GM21390 (cell line): ENCODE results near the gene SARDH.
"Not testable (repeated sequence)": the region's sequence is repeated elsewhere in the genome, so short reads cannot be mapped to it uniquely, and the experiment has no call there.

ENCODE experiments used
- ATAC-seq: cut with Tn5 transposase; IDR thresholded peaks from one replicate; pipeline ENCODE4 v1.9.1; 2021; ENCODE audit not compliant: unreplicated experiment

Gene SARDH

GRCh38 chr9:133687856-133688761 lies 50.0 kb downstream of the SARDH start:
- ATAC-seq = no peak

DNA sequence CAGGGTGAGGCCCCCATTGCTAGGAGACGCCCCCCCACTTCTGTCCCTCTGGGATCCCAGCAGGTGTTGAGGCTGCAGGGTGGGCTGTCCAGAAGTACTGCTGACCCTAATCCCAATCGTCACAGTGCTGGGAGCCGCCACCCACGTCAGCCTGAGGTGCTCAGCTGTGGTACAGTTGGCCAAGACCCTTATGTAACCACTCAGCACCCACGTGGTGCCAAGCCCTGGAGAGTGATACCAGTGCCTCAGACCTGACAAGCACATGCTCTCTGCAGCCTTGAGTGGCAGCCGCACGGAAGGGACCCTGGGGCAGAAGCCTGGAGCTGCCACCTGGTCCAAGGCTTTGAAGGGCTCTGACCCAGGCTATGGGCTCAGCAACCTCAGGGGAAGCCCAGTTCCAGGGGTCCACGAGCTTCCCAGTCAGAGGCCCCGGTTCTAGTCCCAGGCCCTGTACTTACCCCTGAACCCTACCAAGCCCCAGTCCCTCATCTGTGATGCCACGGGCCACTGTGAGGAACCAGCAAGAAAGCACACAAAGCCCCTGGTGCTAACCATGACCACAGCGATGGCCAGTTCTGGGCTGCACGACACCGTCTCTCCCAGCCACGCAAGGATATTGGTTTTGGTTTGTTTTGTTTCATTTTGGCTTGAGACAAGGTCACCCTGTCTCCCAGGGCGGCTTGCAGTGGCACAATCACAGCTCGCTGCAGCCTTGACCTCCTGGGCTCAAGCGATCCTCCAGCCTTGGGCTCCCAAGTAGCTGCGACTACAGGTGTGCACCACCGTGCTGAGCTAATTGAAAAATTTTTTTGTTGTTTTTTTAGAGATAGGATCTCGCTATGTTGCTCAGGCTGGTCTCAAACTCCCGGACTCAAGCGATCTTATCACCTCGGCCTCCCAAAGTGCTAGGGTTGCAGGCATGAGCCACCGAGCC lies 51.2 kb downstream of the SARDH start:
- ATAC-seq = no peak

- ATAC-seq = no peak
These were observed 52.2 kb downstream of the SARDH start for GRCh38 chr9:133685653-133686609.

- no peak for ATAC-seq
These were observed 53.2 kb downstream of the SARDH start for GRCh38 chr9:133684936-133685361.

DNA sequence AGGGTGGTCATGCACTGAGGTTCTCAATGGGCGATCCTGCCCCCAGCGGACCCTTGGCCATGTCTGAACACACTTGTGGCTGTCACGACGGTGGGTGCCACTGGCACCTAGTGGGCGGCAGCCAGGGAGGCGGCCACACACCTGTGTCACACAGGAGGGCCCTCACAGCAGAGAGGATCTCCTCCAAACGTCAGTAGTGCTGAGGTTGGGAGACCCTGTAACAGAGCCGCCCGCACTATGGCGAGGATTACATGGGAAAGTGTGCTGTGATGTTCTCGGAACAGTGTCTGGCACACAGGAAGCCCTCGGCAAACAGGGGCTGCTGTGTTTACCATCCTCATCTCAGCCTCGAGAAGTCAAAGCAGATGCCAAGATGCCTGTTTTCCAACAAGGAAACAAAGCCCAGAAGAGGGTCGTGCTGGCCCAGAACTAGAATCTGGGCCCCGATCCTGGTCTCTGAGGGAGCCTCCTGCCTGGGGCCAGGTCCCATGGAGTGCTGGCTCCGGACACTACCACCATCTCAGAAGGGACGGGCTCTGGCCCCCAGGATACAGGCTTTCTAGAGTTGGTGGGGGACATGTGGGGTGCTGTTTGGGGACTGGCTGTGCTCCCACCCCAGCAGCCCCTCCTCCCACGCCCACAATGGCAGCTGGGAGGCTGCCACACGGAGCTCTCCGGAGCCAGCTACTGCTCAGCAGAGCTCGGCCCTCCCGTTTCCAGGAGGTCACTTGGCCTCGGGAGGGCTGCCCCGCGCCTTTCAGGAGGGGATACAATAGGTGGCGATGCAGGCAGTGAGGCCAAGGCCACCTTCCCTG lies 53.8 kb downstream of the SARDH start:
- ATAC-seq = no peak

DNA sequence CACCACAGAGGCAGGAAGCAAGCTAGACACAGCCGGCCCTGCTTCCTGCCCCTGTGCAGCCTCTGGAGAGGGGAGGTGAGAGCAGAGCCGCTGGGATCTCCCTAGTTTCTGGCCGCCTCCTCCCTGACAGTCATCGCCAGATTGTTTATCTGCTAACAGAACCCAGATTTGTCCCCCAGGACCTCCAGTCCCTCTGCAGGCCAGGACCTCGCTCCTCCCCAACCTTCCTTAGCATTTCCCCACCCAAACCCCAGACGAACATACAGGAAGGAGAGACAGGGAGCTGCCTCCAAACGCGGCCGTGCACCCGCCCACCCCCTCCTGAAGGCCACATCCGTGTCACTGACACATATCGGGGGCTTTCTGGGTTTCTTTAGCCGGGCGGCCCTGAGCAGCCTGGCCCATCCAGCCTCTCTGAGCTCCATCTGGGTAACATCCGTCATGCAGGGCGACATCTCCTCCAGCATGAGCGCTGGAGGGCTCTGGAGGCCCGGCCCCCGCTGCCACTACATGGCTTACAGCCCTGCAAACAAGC lies 54.5 kb downstream of the SARDH start:
- ATAC-seq = no peak

DNA sequence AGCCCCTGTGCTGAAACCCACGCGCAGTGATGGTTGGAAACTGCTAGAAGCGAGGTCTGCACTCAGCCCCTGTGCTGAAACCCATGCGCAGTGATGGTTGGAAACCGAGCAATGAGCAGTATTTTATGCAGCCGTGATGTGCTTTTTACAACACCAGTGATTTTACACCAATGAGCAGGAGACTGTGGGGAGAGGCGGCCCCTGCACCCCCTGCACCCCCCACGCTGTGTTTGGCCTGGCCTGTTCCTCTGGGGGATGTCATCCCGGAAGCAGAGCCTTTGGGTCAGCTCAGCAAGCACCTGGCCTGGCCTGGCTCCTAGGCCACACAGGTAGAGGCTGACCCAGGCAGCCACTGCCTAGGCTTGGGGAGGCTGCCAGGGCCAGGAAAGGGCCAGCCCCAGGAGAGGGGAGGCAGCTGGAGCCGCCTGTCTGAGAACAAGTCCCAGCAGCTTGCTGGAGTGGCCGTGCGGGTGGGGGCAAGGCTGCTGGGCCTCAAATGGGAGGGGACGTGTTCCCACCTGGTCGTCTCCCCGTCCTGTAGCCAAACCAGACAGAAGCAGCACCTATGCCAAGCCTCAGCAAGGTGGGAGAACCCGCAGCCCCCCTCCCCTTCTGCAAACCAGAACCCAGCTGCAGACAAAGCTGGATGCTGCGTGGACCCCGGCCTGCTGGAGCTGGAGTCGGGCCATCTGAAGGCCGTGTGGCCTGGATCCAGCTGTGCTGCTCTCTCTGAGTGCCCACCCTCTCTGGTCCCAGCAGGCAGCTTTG lies 55.1 kb downstream of the SARDH start:
- ATAC-seq = no peak

GRCh38 chr9:133681658-133682306 lies 56.4 kb downstream of the SARDH start:
- no peak for ATAC-seq

DNA sequence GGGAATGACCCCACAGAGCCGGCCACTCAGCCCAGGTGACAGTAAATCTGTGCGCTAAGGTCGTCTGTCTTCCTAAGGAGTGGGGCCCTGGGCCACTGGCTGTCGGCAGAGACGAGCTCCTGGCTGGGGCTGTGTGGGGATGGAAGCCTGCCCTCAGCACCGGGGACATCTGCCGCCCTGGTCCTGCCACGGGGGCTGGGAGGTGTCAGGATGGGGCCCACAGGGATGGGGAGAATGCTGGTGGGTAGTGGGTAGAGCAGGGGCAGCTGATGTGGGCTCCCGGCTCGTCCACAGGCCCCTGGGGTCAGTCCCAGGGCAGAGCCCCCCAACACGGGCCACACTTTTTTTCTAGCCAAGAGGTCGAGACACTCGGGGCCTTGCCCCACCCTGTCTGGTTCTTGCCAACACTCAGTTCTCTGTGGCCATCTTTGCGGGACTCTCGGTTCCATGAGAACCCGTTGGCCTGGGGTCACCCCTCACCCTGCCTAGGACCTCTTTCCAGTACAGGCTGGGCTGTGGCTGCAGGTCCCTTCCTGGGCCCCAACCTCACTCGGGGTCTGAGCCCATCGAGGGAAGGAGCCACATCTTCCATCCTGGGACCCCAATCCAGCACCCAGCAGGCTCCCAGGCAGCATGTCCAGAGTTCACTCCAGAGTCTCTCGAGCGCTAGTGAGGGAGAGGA lies 57.0 kb downstream of the SARDH start:
- ATAC-seq = no peak

- no peak for ATAC-seq
These were observed 57.7 kb downstream of the SARDH start for GRCh38 chr9:133680250-133680975.

GRCh38 chr9:133679466-133680061 lies 58.6 kb downstream of the SARDH start:
- ATAC-seq = no peak

- ATAC-seq = no peak
These were observed 59.1 kb downstream of the SARDH start for GRCh38 chr9:133679056-133679455.

DNA sequence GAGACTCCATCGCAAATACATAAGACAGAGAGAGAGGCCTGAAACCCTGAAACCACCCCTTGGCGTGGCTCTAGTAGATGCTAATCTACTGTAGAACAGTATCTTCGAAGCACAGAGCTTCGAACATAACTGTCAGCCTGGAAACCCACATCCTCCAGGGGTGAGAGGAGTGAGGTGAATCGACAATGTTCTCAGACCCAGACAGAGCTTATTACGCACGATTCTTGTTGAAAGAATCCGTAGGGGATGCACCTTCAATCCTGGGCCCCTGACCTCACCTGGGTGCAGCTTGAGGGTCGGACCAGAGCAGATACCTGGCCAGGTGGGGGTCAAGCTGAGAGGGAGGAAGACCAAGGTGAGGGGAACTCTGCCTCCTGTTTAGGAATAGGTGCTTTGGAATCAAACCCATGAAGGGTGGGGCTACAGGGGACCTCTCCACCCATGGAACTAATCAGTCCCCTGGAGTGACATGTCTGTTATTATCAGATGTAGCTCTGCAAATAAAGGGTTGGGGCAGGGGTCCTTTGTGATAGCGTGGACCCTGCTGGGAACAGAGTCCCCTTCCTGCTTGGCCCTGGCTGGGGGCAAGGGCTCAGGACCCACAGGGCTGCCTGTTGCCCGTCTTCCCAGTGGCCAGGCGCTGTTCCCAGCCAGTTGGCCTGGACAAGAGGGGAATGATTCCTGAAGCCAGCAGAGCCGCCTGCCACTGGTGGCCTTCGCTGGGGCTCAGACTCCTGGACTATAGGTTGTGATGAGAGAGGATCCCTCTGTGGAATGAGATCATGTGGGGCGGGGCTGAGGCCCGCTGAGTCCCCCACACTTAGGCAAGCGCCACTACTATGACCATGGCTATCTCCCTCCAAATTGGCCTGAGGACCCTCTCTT lies 60.8 kb downstream of the SARDH start:
- no peak for ATAC-seq

DNA sequence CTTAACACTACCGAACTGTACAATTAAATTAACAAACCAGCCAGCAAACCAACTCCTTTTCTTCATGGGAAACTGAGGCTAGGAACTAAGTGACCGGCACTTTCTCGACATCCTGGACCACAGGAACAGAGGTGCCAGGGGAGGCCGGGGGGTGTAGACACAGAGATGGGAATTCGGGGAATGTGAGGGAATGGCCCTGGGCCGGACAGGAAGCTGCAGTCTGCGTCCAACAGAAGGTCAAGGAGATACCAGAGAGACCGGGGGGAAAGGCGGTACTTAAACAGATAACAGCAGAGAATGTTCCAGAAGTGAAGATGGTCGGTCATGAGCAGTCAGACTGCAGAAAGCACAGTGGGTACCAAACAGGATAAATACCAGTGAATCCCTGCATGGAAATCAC lies 61.7 kb downstream of the SARDH start:
- no peak for ATAC-seq

GRCh38 chr9:133675796-133676195 lies 62.4 kb downstream of the SARDH start:
- ATAC-seq = not testable (repeated sequence)

GRCh38 chr9:133674091-133674490 lies 64.1 kb downstream of the SARDH start:
- ATAC-seq = no peak
